Ishikawa (cell line): ENCODE data around the gene ORM1.

Experiments used
- CEBPB ChIP-seq: IDR thresholded peaks from 2 replicates; pipeline ENCODE4 v1.6.1; 2012
- RAD21 ChIP-seq: IDR thresholded peaks from 2 replicates; pipeline ENCODE4 v1.6.1; 2012; ENCODE audit warnings: low read depth
- TCF12 ChIP-seq: IDR thresholded peaks from 2 replicates; pipeline ENCODE4 v1.6.1; 2012; ENCODE audit warnings: low read depth
- YY1 ChIP-seq: IDR thresholded peaks from 2 replicates; pipeline ENCODE4 v1.6.1; 2012; ENCODE audit warnings: low read depth

DNA sequence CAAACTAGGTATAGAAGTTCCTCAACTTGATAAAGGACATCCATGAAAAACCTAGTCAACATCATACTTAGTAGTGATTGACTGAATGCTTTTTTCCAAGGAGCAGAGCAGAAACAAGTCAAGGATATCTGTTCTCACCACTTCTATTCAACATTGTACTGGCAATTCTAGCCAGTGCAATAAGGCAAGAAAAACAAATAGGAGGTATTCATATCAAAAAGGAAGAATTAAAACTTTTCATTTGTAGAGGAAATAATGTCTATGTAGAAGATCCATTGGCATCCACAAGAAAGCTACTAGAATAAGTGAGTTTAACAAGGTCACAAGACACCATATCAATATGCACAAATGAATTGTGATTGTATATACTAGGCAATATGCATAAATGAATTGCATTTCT lies 28.2 kb upstream of the ORM1 start:
- TF ChIP-seq YY1 (no peak), RAD21 (no peak), CEBPB (no peak), TCF12 (no peak)
